Gastrocnemius medialis (tissue), 4 donors: ENCODE results near the gene HS3ST4.

Source experiments
- POLR2A ChIP-seq, 2 donors: fragments of 450-650 bp; IDR thresholded peaks; one replicate each; pipeline ENCODE4 v1.6.1; 2017; ENCODE audit warnings: antibody characterized with exemption in 2 of 2, mild to moderate bottlenecking in 2 of 2, moderate library complexity in 2 of 2
- TF ChIP-seq, protein P1 (sequence below), 5 experiments: fragments of 450-650 bp in 3 of 5; fragments of 200-600 bp in 2 of 5; sonication (generic) in 2 of 5; IDR thresholded peaks in 4 of 5; conservative IDR thresholded peaks in 1 of 5; 1 replicate in 4 of 5; 2 replicates in 1 of 5; pipeline ENCODE4 v1.5.1; 2016 to 2019; ENCODE audit warnings: antibody characterized with exemption in 5 of 5, mild to moderate bottlenecking in 3 of 5, moderate library complexity in 3 of 5

DNA sequence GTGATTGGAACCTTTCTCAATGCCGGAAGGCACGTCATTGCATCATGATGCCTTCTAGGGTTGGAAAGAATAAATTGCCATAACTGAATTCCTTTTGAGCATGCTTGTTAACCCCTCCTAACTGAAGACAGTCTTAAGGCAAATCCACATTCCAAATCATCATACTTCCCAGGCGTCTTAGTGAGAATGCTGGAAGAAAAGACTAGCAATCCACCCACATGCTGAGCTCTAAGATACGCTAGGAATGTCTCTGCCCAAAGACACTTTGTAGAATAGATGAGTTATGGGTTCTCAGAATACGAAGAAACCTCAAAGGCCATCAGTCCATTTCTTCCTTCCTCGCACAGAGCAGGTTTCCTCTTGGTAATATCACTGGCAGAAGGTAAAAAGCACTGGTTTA is 486.5 kb downstream of the HS3ST4 start:
- TF ChIP-seq, protein P1, sequence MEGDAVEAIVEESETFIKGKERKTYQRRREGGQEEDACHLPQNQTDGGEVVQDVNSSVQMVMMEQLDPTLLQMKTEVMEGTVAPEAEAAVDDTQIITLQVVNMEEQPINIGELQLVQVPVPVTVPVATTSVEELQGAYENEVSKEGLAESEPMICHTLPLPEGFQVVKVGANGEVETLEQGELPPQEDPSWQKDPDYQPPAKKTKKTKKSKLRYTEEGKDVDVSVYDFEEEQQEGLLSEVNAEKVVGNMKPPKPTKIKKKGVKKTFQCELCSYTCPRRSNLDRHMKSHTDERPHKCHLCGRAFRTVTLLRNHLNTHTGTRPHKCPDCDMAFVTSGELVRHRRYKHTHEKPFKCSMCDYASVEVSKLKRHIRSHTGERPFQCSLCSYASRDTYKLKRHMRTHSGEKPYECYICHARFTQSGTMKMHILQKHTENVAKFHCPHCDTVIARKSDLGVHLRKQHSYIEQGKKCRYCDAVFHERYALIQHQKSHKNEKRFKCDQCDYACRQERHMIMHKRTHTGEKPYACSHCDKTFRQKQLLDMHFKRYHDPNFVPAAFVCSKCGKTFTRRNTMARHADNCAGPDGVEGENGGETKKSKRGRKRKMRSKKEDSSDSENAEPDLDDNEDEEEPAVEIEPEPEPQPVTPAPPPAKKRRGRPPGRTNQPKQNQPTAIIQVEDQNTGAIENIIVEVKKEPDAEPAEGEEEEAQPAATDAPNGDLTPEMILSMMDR (IDR thresholded peaks at IDR 0.05 in 4 of 5, conservative IDR thresholded peaks at IDR 0.05 in 1 of 5), result no peak
- no peak for TF ChIP-seq POLR2A (IDR thresholded peaks at IDR 0.05)
